ENCODE data around the gene UGGT2.

UGGT2 gene

DNA sequence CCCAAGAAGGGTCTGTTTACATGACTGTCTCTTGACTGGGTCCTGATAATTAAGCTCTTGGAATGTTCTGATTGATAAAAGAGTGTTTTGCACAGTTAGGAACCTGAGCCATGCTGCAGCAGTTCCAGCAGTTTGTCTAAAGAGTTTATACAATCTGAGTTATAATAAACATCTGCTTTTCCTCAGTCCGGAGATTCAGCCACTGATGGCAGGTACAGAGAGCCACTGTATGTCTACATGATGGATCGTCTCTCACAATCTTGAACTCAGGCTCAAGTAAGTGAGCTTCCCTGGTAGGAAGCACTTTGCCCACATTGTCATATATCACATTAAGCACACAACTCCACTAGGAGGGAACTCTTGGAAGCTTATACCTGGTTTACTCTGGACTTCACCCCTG is 84.3 kb downstream of the UGGT2 start:
- TF ChIP-seq, protein P1, sequence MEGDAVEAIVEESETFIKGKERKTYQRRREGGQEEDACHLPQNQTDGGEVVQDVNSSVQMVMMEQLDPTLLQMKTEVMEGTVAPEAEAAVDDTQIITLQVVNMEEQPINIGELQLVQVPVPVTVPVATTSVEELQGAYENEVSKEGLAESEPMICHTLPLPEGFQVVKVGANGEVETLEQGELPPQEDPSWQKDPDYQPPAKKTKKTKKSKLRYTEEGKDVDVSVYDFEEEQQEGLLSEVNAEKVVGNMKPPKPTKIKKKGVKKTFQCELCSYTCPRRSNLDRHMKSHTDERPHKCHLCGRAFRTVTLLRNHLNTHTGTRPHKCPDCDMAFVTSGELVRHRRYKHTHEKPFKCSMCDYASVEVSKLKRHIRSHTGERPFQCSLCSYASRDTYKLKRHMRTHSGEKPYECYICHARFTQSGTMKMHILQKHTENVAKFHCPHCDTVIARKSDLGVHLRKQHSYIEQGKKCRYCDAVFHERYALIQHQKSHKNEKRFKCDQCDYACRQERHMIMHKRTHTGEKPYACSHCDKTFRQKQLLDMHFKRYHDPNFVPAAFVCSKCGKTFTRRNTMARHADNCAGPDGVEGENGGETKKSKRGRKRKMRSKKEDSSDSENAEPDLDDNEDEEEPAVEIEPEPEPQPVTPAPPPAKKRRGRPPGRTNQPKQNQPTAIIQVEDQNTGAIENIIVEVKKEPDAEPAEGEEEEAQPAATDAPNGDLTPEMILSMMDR (conservative IDR thresholded peaks at IDR 0.05; ENCODE audit: low read depth, low read length) = no peak
- no peak for DNase-seq (ENCODE audit: low read depth)
- no peak overlapping the region for H3K4me3 ChIP-seq (ENCODE audit: low read length)

DNA sequence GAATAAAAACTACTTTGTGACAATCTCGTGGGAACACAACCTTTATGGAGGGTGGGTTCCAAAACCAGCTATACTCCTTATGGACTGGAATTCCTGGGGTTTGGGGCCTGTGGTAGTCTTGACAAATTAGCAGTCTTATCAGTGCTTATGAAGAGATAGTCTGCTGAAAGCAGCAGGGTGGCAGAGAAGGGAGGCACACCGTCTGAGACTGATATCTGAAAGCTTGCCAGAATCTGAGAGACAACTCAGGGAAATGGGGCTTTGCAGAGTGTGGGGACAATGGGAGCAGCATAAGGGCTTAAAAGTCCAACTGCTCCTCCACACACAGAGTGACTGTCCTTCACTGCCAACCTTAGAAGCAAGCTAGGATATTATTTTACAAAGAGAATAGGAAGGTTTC is 95.9 kb downstream of the UGGT2 start:
- DNase-seq (ENCODE audit: low read depth) = no peak
- TF ChIP-seq, protein P1 (conservative IDR thresholded peaks at IDR 0.05; ENCODE audit: low read depth, low read length) = no peak
- H3K4me3 ChIP-seq (ENCODE audit: low read length) = no peak overlapping the region

DNA sequence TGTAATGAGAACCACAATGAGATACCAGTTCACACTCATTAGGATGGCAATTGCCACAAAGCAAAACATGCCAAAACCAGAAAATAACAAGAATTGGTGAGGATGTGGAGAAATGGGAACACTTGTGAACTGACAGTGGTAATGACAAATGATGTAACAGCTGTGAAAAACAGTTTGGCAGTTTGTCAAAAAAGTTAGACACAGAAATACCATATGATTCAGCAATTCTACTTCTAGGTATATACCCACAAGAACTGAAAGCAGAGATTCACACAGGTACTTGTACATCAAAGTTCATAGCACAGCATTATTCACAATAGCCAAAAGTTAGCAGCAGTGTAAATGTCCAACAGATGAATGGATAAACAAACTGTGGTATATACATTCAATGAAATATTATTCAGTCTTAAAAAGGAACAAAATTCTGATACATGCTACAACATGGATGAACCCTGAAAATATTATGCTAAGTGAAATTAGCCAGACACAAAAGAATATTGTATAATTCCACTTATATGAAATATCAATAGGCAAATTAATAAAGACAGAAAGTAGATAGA is 96.5 kb downstream of the UGGT2 start:
- no peak overlapping the region for H3K4me3 ChIP-seq (ENCODE audit: low read length)
- no peak for DNase-seq (ENCODE audit: low read depth)
- TF ChIP-seq, protein P1 (conservative IDR thresholded peaks at IDR 0.05; ENCODE audit: low read depth, low read length) = no peak

DNA sequence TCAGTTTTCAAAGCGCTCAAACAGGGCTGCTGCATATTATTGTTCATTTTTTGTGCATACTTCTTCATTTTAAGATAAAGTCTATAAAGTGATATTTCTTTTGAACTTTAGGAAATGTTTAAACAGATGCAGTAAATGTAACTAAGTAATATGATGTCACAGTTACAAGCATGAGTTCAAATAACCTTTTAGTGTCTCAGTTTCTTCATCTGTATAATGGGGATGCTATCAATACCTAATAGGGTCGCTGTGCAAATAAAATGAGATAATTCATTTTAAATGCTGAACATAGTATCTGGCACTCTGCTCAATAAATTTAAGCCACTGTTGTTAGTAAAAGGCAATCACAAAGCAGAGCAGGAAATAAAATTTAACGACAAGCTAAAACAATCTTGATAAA is 97.5 kb downstream of the UGGT2 start:
- no peak overlapping the region for H3K4me3 ChIP-seq (ENCODE audit: low read length)
- no peak for DNase-seq (ENCODE audit: low read depth)
- TF ChIP-seq, protein P1 (conservative IDR thresholded peaks at IDR 0.05; ENCODE audit: low read depth, low read length) = no peak

DNA sequence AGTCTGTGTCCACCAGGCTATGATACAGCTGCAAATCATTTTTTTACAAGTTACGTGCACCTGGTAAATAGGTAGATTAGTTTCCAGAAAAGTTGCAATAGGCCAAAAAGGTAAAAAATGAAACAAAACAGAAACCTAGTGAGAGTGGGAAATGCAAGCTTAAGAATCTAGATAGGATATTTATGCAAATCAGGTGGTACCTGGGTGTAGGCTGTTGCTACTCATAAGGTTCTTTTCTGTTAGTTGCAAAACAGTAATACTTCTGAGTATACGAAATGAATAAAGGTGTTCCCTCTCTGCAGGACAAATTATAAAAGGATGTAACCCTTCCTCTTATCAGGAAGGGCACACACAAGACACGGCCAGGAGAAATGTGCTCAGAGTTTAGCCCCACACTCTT is 97.9 kb downstream of the UGGT2 start:
- no peak for DNase-seq (ENCODE audit: low read depth)
- TF ChIP-seq, protein P1 (conservative IDR thresholded peaks at IDR 0.05; ENCODE audit: low read depth, low read length) = no peak
- no peak overlapping the region for H3K4me3 ChIP-seq (ENCODE audit: low read length)

DNA sequence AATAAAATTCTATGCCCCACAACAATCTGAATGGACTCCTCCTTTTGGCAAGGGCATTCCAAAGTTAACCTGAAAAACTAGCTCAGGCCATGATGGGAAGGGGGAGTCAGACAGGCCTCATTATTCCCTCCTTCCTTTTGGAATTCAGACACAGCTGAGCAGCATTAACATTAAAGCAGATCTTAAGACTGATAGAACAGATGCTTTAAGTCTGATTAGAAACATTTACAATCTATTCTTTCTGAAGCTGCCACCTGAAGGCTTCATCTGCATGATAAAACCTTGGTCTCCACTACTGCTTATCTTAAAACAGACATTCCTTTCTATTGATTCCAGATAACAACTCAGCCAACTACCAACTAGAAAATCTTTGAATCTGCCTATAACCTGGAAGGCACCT is 98.9 kb downstream of the UGGT2 start:
- TF ChIP-seq, protein P1 (conservative IDR thresholded peaks at IDR 0.05; ENCODE audit: low read depth, low read length) = no peak
- DNase-seq (ENCODE audit: low read depth) = no peak
- H3K4me3 ChIP-seq (ENCODE audit: low read length) = no peak overlapping the region

DNA sequence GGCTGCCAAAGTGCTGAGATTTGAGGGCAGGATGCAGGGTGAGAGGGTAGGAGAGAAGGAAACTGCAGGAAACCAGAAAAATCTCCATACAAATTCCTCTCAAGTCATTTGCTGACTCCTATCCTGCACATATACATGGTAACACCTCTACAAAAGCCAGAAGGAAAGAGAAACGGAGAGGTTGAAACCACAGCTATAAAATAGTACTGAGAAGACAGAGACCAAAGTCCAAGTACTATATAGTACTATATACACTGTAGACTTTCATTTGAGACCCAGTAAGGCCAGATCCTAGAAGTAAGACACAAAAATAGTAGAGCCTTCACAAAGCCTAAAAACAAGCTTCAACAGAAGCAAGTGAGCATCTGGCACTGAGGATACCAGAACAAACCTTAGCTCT is 103.1 kb downstream of the UGGT2 start:
- no peak overlapping the region for H3K4me3 ChIP-seq (ENCODE audit: low read length)
- TF ChIP-seq, protein P1 (conservative IDR thresholded peaks at IDR 0.05; ENCODE audit: low read depth, low read length) = no peak

More for the DNA sequence above, 103.1 kb downstream of the UGGT2 start:
- no peak for DNase-seq (ENCODE audit: low read depth)
